SK-N-SH (cell line): ENCODE results near the gene FAM162B. TPM values are rescaled to one million over a fixed set of nuclear protein-coding genes. Genes with fewer than 3 reads are reported as not detected.

Experiments used
- CTCF ChIA-PET: fragments of 300-600, 350-600 bp; formaldehyde crosslinking; extraction: SDS; loops from one replicate; lab custom pipeline; 2021; lab: Yijun Ruan, JAX
- POLR2A ChIA-PET: fragments of 350-600 bp; sonication (Branson Sonifier 250); formaldehyde crosslinking; extraction: SDS; loops from one replicate; lab custom pipeline; 2020; ENCODE audit warnings: antibody characterized with exemption, inconsistent platforms; lab: Yijun Ruan, JAX
- DNase-seq: peaks from one replicate; pipeline ENCODE4 v3.0.0; 2012
- H2AFZ ChIP-seq: fragments of 200-600 bp; sonication (generic); 2 replicates; pipeline ENCODE4 v1.8.1; 2016; ENCODE audit warnings: antibody characterized with exemption, mild to moderate bottlenecking, low read depth
- H3F3A ChIP-seq: fragments of 200-600 bp; sonication (generic); replicated peaks from 2 replicates; pipeline ENCODE3; 2016; ENCODE audit warnings: antibody characterized with exemption, mild to moderate bottlenecking; ENCODE audit not compliant: insufficient read depth
- H3K27ac ChIP-seq, 2 experiments: fragments of 200-500 bp in 1 of 2; fragments of 200-600 bp in 1 of 2; sonication (Bioruptor generic) in 1 of 2; sonication (generic), shearing (Covaris generic) in 1 of 2; 2 replicates each; pipeline versions ENCODE4 v1.5.1 to v1.6.1; 2014 to 2016; ENCODE audit warnings: low read depth in 2 of 2, inconsistent platforms in 1 of 2, low read length in 1 of 2, mild to moderate bottlenecking in 1 of 2, mixed read lengths in 1 of 2
- H3K27me3 ChIP-seq: fragments of 200-600 bp; sonication (generic), shearing (Covaris generic); 2 replicates; pipeline ENCODE4 v1.6.1; 2016; ENCODE audit warnings: mixed run types; ENCODE audit not compliant: insufficient read depth
- H3K36me3 ChIP-seq, 2 experiments: fragments of 200-500 bp in 1 of 2; fragments of 200-600 bp in 1 of 2; sonication (Bioruptor generic) in 1 of 2; sonication (generic) in 1 of 2; replicated peaks in 1 of 2; 2 replicates each; pipeline versions ENCODE3 to v1.5.1; 2014 to 2016; ENCODE audit warnings: low read length in 1 of 2, mild to moderate bottlenecking in 1 of 2; ENCODE audit not compliant: insufficient read depth in 2 of 2, control insufficient read depth in 1 of 2
- H3K4me1 ChIP-seq, 2 experiments: fragments of 200-500 bp in 1 of 2; fragments of 200-600 bp in 1 of 2; sonication (Bioruptor generic) in 1 of 2; sonication (generic), shearing (Covaris generic) in 1 of 2; 2 replicates each; pipeline versions ENCODE4 v1.5.1 to v1.6.1; 2014 to 2016; ENCODE audit warnings: low read depth in 1 of 2, low read length in 1 of 2, mixed run types in 1 of 2; ENCODE audit not compliant: insufficient read depth in 2 of 2, control insufficient read depth in 1 of 2
- H3K4me2 ChIP-seq: fragments of 200-600 bp; sonication (generic), shearing (Covaris generic); 2 replicates; pipeline ENCODE4 v1.6.1; 2017; ENCODE audit warnings: mixed run types
- H3K4me3 ChIP-seq, 2 experiments: fragments of 200-500 bp in 1 of 2; fragments of 200-600 bp in 1 of 2; sonication (Bioruptor generic) in 1 of 2; sonication (generic), shearing (Covaris generic) in 1 of 2; 2 replicates each; pipeline versions ENCODE4 v1.5.1 to v1.8.1; 2014 to 2016; ENCODE audit warnings: low read depth in 2 of 2, inconsistent platforms in 1 of 2, low read length in 1 of 2, mild to moderate bottlenecking in 1 of 2, mixed read lengths in 1 of 2, moderate library complexity in 1 of 2
- H3K79me2 ChIP-seq: fragments of 200-600 bp; sonication (generic); 2 replicates; pipeline ENCODE4 v1.8.1; 2017; ENCODE audit warnings: mild to moderate bottlenecking; ENCODE audit not compliant: insufficient read depth
- H3K9ac ChIP-seq: fragments of 200-600 bp; sonication (generic); 2 replicates; pipeline ENCODE4 v1.6.1; 2017; ENCODE audit warnings: mixed run types
- H3K9me2 ChIP-seq: fragments of 200-600 bp; sonication (generic); 2 replicates; pipeline ENCODE4 v1.6.1; 2017; ENCODE audit warnings: mixed run types
- H3K9me3 ChIP-seq: fragments of 200-600 bp; sonication (generic); 2 replicates; pipeline ENCODE4 v1.6.1; 2017; ENCODE audit warnings: mixed run types, mild to moderate bottlenecking, moderate library complexity
- H4K20me1 ChIP-seq: fragments of 200-600 bp; sonication (generic); 2 replicates; pipeline ENCODE4 v1.6.1; 2017; ENCODE audit warnings: mild to moderate bottlenecking, mixed run types; ENCODE audit not compliant: insufficient read depth
- CHD2 ChIP-seq: fragments of 150-350 bp; IDR thresholded peaks from 2 replicates; pipeline ENCODE4 v1.6.1; 2018; ENCODE audit warnings: low read length; ENCODE audit not compliant: partially characterized antibody
- ELF1 ChIP-seq: IDR thresholded peaks from 2 replicates; pipeline ENCODE4 v1.4.0; 2012
- GABPA ChIP-seq: IDR thresholded peaks from 2 replicates; pipeline ENCODE4 v1.4.0; 2012; ENCODE audit warnings: low read depth, mild to moderate bottlenecking
- GATA2 ChIP-seq: sonication (generic); formaldehyde crosslinking; IDR thresholded peaks from 2 replicates; pipeline ENCODE4 v1.5.0; 2020; ENCODE audit warnings: mild to moderate bottlenecking, missing genetic modification reagents
- JUND ChIP-seq: IDR thresholded peaks from 2 replicates; pipeline ENCODE4 v1.4.0; 2012
- MEF2A ChIP-seq: IDR thresholded peaks from 2 replicates; pipeline ENCODE4 v1.4.0; 2012; ENCODE audit warnings: low read depth, borderline replicate concordance
- NFIC ChIP-seq: IDR thresholded peaks from 2 replicates; pipeline ENCODE4 v1.4.0; 2012; ENCODE audit warnings: borderline replicate concordance
- NRF1 ChIP-seq: IDR thresholded peaks from 2 replicates; pipeline ENCODE4 v1.6.1; 2012; ENCODE audit warnings: low read depth, mild to moderate bottlenecking, low read length
- RAD21 ChIP-seq: IDR thresholded peaks from 2 replicates; pipeline ENCODE4 v1.6.1; 2012; ENCODE audit warnings: mild to moderate bottlenecking, low read length
- RFX5 ChIP-seq: IDR thresholded peaks from 2 replicates; pipeline ENCODE4 v1.6.1; 2012; ENCODE audit warnings: mild to moderate bottlenecking, improper control_type of control experiment, low read length
- RXRA ChIP-seq: IDR thresholded peaks from 2 replicates; pipeline ENCODE4 v1.4.0; 2012; ENCODE audit warnings: low read depth, mild to moderate bottlenecking, borderline replicate concordance
- TCF12 ChIP-seq: IDR thresholded peaks from 2 replicates; pipeline ENCODE4 v1.4.0; 2012
- YY1 ChIP-seq: IDR thresholded peaks from 2 replicates; pipeline ENCODE4 v1.4.0; 2012; ENCODE audit warnings: low read depth, mild to moderate bottlenecking
- WGBS: methylation state at CpG from one replicate; pipeline ENCODE4 v1.1.6; 2017; ENCODE audit warnings: low lambda C conversion rate; 5-methylcytosine and 5-hydroxymethylcytosine counted together
- polyA plus RNA-seq, 3 experiments: library from polyadenylated mRNA; depleted of rRNA; stranded (reverse); fragments of >200 nt; gene quantifications; 2 replicates each; pipeline ENCODE4 v1.2.3, GENCODE V29; 2012
- TF ChIP-seq, protein P1 (sequence below): IDR thresholded peaks from 2 replicates; pipeline ENCODE4 v1.6.1; 2012; ENCODE audit warnings: mild to moderate bottlenecking, low read depth, low read length, moderate library complexity
- TF ChIP-seq, protein P2 (sequence below): IDR thresholded peaks from 2 replicates; pipeline ENCODE4 v1.4.0; 2012; ENCODE audit warnings: low read depth
- TF ChIP-seq, protein P3 (sequence below): fragments of 150-350 bp; IDR thresholded peaks from 2 replicates; pipeline ENCODE4 v1.6.1; 2016; ENCODE audit warnings: mild to moderate bottlenecking, low read depth, low read length

The FAM162B gene
- polyA plus RNA-seq, 1 of the 3 experiments (the other 2 are of a cell fraction) = not detected

DNA sequence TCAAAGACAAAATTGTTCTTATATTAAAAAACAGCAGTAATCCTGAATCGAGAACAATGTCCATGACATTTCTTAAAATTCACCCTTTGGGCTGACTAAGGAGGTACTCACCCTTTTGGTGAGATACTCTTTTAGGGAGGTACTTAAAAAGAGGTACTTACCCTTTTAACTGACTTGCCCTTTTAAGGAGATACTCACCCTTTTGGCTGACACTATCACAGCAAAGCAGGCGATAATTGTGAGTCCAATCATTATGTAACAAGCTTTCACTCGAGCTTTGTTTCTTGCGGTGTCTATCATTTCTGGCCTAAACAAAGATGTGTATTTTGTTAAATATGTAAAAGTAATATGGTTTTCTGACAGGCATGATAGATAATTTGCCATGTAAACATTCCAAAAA is 3.7 kb downstream of the FAM162B start (continued):
- TF ChIP-seq, protein P1, sequence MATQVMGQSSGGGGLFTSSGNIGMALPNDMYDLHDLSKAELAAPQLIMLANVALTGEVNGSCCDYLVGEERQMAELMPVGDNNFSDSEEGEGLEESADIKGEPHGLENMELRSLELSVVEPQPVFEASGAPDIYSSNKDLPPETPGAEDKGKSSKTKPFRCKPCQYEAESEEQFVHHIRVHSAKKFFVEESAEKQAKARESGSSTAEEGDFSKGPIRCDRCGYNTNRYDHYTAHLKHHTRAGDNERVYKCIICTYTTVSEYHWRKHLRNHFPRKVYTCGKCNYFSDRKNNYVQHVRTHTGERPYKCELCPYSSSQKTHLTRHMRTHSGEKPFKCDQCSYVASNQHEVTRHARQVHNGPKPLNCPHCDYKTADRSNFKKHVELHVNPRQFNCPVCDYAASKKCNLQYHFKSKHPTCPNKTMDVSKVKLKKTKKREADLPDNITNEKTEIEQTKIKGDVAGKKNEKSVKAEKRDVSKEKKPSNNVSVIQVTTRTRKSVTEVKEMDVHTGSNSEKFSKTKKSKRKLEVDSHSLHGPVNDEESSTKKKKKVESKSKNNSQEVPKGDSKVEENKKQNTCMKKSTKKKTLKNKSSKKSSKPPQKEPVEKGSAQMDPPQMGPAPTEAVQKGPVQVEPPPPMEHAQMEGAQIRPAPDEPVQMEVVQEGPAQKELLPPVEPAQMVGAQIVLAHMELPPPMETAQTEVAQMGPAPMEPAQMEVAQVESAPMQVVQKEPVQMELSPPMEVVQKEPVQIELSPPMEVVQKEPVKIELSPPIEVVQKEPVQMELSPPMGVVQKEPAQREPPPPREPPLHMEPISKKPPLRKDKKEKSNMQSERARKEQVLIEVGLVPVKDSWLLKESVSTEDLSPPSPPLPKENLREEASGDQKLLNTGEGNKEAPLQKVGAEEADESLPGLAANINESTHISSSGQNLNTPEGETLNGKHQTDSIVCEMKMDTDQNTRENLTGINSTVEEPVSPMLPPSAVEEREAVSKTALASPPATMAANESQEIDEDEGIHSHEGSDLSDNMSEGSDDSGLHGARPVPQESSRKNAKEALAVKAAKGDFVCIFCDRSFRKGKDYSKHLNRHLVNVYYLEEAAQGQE = no peak
- TF ChIP-seq, protein P2, sequence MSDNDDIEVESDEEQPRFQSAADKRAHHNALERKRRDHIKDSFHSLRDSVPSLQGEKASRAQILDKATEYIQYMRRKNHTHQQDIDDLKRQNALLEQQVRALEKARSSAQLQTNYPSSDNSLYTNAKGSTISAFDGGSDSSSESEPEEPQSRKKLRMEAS = no peak
- TF ChIP-seq NFIC (no peak), MEF2A (no peak), ELF1 (no peak)

DNA sequence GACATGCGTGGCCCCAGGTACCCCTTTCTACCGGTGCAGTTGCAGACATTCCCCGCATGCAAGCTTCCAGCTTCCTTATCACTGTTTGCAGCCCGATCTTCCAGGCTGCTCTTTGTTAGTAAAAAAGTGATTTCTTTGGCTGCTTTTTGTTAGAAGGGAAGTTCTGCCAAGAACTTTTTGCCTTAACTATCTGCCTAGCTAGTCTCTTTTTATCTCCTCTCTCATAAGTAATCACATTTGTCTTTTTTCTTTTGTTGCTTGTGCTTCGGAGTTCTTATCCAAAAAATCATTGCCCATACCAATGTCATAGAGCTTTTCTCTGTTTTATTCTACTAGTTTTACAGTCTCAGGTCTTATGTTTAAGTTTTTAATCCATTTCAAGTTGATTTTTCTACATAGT is 20.3 kb downstream of the FAM162B start:
- H3K27ac ChIP-seq = no peak overlapping the region
- H3K9me2 ChIP-seq = no peaks in the 10 kb centered on the region
- WGBS = 68% methylated on average over 5 of the region's 5 CpGs
- no peaks in the 10 kb centered on the region for H3K27me3 ChIP-seq
- H3K4me1 ChIP-seq = no peaks in the 10 kb centered on the region; a peak in 1 of 4 replicates
- ChIA-PET CTCF (interaction anchor here (0.7 kb wide), 1 partner anchor 13 kb away, joined by 3 read pairs; no protein-coding TSS in a partner anchor), POLR2A (no interaction called here)
- H3F3A ChIP-seq = no peaks in the 10 kb centered on the region
- H3K4me3 ChIP-seq = no peak overlapping the region
- no peak overlapping the region for H2AFZ ChIP-seq
- H3K79me2 ChIP-seq = no peaks in the 10 kb centered on the region
- H4K20me1 ChIP-seq = no peaks in the 10 kb centered on the region
- TF ChIP-seq GABPA (no peak), RXRA (no peak), ELF1 (no peak), TCF12 (no peak), RFX5 (no peak), JUND (no peak), YY1 (no peak), RAD21 (no peak), GATA2 (CRISPR knock-in tag) (no peak), NRF1 (no peak), CHD2 (no peak)
- TF ChIP-seq, protein P3, sequence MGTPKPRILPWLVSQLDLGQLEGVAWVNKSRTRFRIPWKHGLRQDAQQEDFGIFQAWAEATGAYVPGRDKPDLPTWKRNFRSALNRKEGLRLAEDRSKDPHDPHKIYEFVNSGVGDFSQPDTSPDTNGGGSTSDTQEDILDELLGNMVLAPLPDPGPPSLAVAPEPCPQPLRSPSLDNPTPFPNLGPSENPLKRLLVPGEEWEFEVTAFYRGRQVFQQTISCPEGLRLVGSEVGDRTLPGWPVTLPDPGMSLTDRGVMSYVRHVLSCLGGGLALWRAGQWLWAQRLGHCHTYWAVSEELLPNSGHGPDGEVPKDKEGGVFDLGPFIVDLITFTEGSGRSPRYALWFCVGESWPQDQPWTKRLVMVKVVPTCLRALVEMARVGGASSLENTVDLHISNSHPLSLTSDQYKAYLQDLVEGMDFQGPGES = no peak
- no peak for DNase-seq
- H3K9ac ChIP-seq = no peak overlapping the region
- H3K9me3 ChIP-seq = no peaks in the 10 kb centered on the region
- H3K4me2 ChIP-seq = no peak overlapping the region
- no peaks in the 10 kb centered on the region for H3K36me3 ChIP-seq
